HG03064 (cell line): ENCODE data around the gene NPAS3.

Experiments
- ATAC-seq: cut with Tn5 transposase; IDR thresholded peaks from one replicate; pipeline ENCODE4 v1.9.1; 2021; ENCODE audit warnings: low read depth; ENCODE audit not compliant: unreplicated experiment

The NPAS3 gene

DNA sequence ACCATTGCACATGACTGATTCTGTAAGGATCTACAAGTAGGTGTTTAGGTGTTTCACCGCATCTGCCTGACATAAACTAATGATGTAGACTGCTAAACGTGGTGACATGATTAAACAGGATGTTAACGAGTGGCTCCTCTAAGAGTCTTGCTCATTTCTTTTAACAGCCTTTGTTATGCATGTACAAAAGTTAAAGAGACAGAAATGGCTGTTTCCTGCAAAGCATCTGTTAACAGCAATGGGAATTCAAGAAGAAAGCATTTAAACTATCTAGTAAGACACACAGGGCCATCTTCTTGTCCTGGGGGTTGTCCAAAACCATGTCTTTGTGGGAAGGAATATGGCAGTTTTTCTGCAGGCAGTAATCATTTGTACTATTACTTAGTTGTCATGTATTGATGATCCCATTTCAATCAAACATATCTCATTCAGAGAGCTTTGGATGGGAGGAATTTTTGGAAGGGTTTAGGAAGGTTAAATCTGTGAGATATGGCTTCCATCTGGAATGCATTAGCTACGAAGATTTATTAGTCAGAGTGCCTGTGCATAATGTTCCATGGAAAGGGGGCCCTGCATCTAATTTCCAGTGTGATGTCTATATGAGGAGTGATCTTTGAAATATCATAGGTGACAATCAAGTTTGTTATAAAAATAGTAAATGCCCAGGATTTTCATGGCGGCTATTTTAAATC, 517.1 kb downstream of the NPAS3 start:
- no peak for ATAC-seq

DNA sequence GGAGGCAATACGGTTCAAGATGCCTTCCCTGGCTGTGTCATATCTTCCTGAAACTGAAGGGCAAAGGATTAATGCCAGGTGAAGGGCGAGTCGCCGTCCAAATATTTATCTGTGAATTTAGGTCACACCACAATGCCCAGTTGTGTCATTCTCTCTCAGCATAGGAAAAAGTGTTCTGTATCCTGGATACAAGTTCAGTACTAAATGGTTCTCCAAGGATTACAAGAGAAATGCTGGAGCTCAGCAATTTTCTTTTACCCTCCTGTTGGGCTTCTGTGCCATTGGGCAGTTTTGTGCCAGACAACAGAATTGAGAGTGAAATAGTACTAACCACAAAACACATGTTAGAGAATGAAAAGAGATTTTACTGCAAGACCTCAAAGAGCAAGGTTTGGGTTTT, 518.3 kb downstream of the NPAS3 start:
- ATAC-seq: no peak

DNA sequence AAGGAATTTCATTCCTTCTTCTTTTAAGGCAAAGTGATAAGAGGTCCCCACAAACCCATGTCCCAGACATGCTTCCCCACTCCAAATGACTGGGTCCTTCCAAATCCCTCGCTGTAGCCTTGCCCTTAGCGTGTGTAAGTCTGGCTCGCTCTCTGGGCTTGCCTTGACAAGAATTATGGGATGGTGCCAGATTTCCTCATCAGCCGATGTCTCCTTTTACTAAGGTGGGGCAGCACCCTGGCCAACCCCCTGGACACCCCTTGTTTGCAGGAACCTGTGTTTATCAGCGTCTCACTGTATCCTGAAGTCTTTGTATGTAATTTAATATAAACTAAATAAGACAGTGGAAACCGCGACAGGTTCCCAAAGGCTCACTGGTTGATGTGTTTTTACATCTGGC, 518.9 kb downstream of the NPAS3 start:
- ATAC-seq: no peak

DNA sequence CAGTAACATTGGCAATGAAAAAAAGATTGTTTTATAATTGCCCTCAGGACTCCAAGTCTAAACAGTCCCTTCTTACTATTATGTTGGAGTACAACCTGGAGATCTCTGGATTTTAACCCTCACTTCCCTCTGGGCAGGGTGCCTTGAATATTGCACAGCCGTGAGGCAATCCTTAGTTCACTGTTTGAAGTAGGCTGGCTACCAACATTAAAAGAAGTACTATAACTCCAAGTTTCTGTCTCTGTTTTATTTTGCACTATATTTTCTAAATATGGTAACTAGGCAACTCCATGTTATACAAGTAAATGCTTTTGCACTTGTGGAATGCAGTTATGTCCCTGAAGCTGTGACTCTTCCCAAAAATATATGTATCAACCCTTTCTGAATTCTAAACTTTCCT, 521.5 kb downstream of the NPAS3 start:
- no peak for ATAC-seq

DNA sequence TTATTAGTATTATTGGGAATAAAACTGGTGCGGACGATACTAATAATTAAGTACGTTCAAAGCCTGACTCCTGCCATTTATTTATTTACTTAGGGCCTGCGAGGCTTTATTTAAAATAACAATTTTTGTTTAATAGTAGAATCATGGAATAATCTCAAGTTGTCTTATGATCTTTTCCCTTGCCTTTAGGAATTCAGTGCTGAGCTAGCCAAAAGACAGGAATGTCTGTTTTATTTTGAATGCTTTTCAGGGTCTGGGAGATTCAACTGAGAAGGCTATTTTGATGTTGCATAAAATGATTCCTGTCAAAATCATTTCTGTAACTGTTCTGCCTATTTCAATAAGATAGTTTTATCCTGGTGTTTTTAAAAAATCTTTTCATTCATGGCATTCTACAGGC, 522.4 kb downstream of the NPAS3 start:
- ATAC-seq: no peak

DNA sequence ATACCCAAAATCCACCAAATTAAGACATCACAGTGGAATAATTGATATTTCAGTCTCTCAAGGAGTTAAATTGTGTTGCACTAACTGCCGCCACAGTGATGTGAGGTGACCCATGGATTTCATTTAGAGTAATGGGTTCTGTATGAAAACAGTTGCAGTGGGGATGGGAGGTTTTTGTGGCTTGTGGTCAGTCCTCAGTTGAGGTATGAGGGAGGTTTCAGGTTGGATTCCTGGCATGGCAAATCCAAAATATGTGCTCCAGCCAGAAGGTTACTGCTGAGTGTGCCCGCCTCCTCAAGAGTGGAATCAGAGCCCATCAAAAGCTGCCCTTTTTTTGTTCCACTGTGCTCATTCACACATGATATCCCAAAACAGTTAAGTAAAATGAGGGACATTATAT, 525.1 kb downstream of the NPAS3 start:
- no peak for ATAC-seq

DNA sequence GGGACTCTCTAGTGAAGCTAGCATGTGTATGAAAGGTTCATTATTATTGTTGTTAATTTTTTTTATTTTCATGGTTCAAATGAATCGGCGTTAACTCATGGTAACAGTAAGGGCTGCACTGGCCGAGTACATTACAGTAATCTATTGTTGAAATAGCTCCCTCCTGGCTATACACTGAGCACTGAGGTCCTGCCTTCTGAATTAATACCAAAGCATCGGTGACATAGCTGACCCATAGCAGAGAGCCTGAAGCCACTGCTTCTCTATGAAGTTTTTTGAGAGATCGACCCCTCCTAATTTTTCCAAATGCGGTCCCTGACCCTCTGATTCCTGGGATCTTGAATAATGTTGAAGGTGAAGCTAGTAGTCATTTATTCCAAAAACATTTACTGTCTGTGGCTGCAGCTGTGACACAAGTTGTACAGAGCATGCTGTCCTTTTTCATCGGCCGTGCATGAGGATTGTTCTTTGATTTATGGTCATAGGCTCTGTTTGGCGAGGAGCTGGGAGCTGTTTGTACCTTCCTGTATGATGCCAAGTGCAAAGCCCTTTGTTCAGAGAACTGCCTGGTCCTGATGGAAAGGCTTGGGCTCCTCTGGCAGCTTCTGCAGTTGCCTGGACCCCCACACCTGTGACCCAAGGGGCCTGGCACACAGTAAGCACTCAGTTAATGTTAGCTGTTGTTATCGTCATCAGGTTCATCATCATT, 525.7 kb downstream of the NPAS3 start:
- no peak for ATAC-seq

DNA sequence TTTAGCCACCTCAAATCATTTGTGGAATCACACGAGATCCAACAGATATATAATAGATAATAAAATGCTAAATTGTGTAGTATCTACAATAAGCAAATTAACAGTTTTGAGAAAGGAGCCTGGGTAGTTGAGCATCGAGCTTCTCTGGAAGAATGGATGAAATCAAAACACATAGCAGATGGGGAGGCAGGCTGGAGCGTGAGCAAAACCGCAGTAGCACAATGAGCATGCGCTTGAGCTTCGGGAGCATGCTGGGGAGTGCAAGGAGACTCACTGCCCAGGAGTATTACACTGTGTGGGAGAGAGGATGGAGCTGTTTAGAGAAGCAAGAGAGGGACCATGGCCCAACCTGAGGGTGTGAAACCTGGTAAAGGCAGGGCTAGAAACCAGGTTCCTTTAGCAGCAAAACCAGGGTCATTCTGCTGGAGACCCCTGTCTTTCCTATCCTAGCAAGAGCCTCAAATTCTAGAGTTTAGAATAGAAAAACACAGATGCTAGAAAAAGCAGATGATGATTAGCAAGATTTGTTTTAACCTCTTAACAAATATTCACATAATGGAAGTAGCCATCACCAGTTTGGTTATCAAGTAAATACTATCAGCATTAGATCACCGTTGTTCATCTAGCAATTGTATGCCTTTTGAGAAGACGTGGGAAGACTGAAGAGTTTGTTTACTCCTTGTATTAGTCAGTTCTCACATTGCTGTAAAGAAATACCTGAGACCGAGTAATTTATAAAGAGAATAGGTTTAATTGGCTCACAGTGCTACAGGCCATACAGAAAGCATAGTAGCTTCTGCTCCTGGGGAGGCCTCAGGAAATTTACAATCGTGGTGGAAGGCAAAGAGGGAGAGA, 527.4 kb downstream of the NPAS3 start:
- no peak for ATAC-seq

DNA sequence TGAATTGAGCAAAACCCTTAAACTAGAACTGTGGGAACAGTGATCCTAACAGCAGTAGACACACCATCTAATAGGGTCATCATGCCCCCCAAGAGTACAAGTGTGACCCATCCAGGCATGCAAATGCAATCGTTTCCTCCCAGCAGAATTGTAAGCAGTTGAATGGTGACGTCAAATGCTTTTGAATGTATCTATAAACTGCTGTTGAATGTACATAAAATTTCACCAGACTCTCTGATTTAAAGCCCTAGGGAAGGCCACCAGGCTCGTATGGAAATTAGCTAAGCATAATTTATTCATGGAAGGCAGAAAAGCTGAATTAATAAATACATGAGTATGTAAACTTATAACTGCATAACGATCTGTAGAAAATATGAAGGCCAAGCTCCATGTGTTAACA, 529.3 kb downstream of the NPAS3 start:
- no peak for ATAC-seq

DNA sequence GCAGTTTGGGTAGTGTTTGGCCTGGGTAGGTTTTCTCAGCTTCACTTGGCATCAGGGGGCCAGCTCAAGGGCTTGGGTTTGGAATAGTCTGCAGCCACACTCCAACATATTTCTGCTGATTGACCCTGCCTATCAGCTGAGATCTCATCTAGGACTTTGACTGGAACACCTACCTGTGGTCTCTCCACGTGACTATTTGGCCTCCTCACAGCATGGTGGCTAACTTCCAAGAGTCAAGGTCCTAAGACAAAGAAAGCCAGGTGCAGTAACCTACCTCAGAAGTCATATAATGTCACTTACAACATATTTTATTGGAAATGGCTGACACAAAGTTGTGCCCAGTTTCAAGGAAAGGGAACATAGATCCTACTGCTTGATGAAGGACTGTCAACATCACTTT, 531.2 kb downstream of the NPAS3 start:
- no peak for ATAC-seq

DNA sequence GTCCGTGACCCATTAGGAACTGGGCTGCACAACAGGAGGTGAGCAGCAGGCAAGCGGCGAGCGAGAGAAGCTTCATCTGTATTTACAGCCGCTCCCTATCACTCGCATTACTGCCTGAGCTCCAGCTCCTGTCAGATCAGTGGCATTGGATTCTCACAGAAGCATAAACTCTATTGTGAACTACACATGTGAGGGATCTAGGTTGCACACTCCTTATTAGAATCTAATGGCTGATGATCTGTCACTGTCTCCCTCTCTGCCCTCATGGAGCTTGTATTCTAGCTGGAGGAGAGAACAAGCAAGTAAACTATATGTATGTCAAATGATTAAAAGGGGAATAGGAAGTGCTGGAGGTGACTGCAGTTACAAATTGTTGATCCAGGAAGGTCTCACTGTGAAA, 533.1 kb downstream of the NPAS3 start:
- ATAC-seq: no peak

DNA sequence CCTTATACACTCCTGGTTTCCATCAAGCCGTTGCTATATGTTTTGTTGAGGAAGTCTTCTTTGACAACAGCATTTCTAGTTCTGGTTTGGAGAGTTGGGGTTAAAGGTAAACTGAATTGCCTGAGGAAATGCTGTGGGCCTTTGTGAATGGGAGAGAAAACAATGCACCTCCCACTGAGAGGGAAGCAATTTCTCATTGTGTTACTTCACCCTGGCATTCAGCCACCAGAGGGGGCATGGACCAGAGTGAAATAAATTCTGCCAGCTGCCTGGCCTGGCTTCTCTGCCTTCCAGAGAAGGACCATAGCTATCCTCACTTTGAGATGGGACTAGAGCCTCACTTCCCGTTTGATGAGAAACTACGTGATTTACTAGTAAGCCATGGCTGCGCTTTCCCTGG, 536.9 kb downstream of the NPAS3 start:
- no peak for ATAC-seq

DNA sequence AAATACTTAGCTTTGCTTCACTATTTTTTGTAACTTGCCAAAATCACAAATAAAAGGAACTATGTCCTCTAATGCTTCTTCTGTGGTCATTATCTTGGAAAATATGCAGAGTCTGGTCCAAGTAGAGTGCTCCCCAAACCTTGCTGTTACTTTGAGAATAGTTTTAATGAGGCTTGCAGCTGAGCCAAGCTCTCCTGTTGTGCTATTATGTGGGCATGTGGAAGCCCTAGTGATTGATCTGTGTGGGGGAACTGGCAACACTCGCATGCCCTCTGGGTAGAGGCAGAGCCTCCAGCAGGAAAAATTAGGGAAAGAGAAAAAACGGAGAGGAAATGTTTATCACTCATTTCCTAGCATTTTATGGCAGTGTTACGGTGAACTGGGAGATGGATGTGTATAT, 539.1 kb downstream of the NPAS3 start:
- ATAC-seq: no peak

DNA sequence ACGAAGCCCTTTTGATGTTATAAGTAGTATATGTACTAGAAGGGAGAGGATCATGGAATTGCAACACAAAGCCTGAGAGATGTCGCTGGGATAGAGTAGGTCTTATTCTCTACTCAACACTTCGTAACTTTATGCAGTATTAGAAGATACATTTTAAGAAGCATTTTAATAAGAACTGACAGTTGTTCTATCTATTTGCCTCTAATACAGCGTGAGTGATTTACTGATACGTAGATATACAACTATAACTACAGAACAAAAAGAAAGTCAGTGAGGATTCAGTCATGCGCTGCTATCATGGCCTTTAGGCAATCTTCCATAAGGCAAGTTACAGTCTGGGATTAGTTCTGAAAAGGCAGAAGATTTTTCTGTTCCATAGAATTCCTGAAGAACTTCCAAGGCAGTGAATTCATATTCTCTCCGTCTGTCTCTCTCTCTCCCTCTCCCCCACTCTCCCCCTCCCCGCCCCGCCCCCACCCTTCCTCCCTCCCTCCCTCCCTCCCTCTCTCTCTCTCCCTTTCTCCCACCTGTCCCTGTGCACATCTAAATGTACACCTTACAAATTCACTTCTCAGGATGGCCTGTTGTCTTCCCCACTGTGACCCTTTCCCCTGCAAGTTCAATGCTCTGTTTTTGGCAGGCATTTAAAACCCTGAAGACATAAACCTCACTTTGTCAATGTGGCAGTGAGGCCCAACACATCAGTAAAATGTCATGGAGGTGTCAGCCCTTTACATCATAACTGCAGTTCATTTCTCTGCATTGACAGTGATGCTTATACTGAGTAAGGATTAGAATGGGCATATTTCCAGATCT, 541.6 kb downstream of the NPAS3 start:
- ATAC-seq: no peak

DNA sequence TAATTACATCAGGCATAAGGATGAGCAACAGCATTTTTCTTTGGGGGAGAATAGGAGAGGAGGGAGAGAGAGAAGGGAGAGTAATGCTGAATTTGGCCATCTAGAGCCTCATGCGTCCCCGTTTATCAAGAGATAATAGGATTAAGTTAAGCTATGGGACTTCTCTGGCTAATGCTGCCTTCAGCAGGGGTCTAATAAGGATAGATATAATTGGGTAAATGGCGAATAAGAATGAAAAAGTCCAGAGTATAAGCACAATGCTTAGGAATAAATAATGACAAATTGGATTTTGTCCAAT, 542.2 kb downstream of the NPAS3 start:
- ATAC-seq: no peak

DNA sequence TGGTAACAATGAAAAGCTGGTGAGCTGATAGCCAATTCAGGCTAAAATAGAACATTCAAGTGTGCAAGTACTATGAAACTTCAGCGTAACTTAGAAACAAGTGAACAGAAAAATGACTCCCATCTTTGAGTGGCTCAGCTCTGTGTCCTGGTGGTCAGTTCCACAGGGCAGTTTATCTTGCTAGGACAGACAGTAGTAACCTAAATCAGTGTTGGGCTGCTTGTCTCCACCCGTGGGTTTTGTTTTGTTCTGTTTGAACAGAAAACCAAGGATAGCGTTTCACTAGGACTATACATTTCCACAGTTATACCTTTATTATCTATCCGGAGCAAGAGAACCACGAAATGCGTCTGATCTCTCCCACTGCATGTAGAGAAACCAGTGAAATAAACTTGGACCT, 544.4 kb downstream of the NPAS3 start:
- no peak for ATAC-seq

DNA sequence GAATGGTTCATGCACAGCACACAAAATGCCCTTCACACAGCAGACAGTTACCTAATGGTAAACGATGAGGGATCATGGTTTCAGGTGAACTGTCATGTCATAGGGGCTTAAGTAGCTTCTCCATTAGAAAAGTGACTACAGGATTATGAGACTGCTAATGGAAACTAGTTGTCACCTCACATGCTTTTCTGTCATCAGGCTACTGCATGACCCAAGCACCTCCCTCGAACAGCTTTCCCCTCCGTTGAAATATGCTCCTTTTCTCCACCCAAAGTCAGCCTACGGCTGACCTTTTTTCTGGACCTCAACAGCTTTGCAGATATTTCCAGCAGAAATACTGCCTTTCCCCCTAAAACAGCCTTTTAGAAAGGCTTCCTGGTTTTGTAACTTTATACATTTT, 544.9 kb downstream of the NPAS3 start:
- ATAC-seq: no peak

DNA sequence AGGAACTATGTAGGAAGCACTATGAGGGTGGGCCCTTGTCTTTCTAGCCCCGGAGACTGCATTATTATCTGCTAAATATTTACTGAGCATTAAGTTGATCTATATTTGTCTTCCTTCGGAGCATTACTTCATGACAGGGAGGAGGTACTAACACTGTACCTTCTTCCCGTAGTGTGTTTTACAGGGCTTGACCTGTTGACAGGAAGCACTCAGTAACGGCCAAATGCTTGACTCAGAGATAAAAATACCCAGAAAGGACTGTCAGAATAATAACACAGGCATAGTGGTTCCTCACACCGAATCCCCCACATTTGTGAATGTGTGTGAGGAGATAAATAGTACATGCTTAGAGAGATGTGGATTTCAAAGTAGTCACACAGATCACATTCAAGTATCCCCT, 545.6 kb downstream of the NPAS3 start:
- ATAC-seq: no peak

DNA sequence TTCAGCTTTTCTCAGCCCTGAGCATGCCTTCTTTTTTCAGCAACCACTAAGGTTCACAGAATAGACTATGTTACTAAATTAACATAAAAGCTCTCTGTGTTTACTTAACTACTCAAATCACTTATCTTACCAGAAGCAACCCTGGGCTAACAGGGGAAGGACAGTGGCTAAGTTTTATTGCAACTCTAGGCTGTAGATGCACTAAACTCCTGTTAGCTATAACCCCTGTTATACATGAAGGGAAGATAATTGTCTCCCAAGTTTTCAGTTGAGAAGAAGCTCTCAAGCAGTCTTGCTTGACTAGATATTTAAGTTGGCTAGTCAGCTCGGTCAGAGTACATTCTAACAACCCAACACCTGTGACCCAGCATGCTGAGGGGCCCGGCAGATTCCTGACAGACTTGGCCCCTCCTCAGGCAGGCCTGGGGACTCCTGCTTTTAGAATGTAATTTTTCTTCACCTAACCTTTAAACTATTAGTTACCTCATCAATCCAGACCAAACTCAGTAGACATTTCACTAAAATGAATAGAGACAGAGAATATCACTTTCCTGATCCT, 547.7 kb downstream of the NPAS3 start:
- ATAC-seq: no peak

DNA sequence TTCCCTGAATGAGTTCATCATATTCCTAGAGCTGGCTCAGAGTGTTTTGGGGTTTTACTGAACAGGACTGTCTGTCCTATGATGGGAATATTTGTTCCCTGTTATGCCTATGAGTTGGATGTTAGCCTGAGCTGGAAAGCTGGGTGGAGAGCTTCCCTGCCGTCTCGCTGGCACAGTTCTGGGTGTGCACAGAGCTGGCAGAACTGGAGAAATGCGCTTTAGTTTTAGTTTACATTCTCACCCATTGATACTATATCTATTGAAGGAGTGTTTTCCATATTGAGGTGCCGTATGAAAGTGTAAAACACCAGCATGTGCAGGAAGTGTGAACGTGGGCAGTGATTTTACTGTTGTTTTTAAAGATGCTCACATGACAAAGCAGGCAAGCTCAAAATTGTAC, 549.9 kb downstream of the NPAS3 start:
- no peak for ATAC-seq

DNA sequence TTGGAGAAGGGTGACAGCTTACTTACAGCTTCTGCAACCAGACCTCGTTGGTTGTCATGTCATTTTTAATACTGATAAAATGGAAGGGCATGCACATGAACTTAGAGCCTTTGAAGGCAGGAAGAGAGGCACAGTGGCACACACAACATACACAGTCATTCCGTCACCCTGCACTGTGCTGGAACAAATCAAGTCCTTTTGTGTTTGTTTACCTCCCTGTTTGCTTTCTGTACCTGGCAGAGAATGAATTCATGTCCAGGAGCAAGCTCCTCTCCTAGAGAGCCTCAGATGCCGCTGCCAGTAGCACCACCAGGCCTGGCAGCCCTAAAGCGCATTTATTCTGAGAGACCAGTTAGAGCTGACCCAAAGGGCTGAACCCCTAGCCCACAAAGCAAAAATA, 551.9 kb downstream of the NPAS3 start:
- ATAC-seq: no peak
